Renal pelvis (tissue), 12 donors: Measurements from ENCODE around the gene ZNF23. TPM values are rescaled to one million over a fixed set of nuclear protein-coding genes. Genes with fewer than 3 reads are reported as not detected.
"Not testable (repeated sequence)": the region's sequence is repeated elsewhere in the genome, so short reads cannot be mapped to it uniquely, and the experiment has no call there.

Experiments
- DNase-seq: peaks from one replicate; pipeline ENCODE4 v3.0.0-alpha.2; 2013
- long read RNA-seq, 16 experiments: transcript quantifications; one replicate each; lab custom pipeline, GENCODE V29; 2026
- polyA plus RNA-seq, 3 donors: library from polyadenylated mRNA; unstranded; fragments of 120-200 nt; gene quantifications; one replicate each; pipeline ENCODE4 v1.2.1, GENCODE V29; 2013; ENCODE audit not compliant: insufficient read length in 3 of 3

The ZNF23 gene
- 10 to 100 TPM; 14.6 to 19.5 (median 15.5) TPM for polyA plus RNA-seq
- long read RNA-seq, donor 1, full-length matches to known transcripts = 4 of 4 reads
- long read RNA-seq, donor 1, partial matches to known transcripts = 0 of 4 reads
- long read RNA-seq, donor 1, other reads (novel, unspliced or antisense) = 0 of 4 reads
- long read RNA-seq, donor 2, full-length matches to known transcripts = 3 of 3 reads
- long read RNA-seq, donor 2, partial matches to known transcripts = 0 of 3 reads
- long read RNA-seq, donor 2, other reads (novel, unspliced or antisense) = 0 of 3 reads
- long read RNA-seq, donor 3, full-length matches to known transcripts = 7 of 7 reads
- long read RNA-seq, donor 3, partial matches to known transcripts = 0 of 7 reads
- long read RNA-seq, donor 3, other reads (novel, unspliced or antisense) = 0 of 7 reads
- long read RNA-seq, donor 4, full-length matches to known transcripts = 8 of 8 reads
- long read RNA-seq, donor 4, partial matches to known transcripts = 0 of 8 reads
- long read RNA-seq, donor 4, other reads (novel, unspliced or antisense) = 0 of 8 reads
- long read RNA-seq, donor 5, full-length matches to known transcripts = 2 of 2 reads
- long read RNA-seq, donor 5, partial matches to known transcripts = 0 of 2 reads
- long read RNA-seq, donor 5, other reads (novel, unspliced or antisense) = 0 of 2 reads
- long read RNA-seq, donor 6, full-length matches to known transcripts = 4 of 4 reads
- long read RNA-seq, donor 6, partial matches to known transcripts = 0 of 4 reads
- long read RNA-seq, donor 6, other reads (novel, unspliced or antisense) = 0 of 4 reads
- long read RNA-seq, donor 7, full-length matches to known transcripts = 5 of 5 reads
- long read RNA-seq, donor 7, partial matches to known transcripts = 0 of 5 reads
- long read RNA-seq, donor 7, other reads (novel, unspliced or antisense) = 0 of 5 reads
- long read RNA-seq, donor 8, full-length matches to known transcripts = 5 of 5 reads
- long read RNA-seq, donor 8, partial matches to known transcripts = 0 of 5 reads
- long read RNA-seq, donor 8, other reads (novel, unspliced or antisense) = 0 of 5 reads
- long read RNA-seq, donor 9, full-length matches to known transcripts = 6 of 6 reads
- long read RNA-seq, donor 9, partial matches to known transcripts = 0 of 6 reads
- long read RNA-seq, donor 9, other reads (novel, unspliced or antisense) = 0 of 6 reads
- long read RNA-seq, donor 10, full-length matches to known transcripts = 8 of 8 reads
- long read RNA-seq, donor 10, partial matches to known transcripts = 0 of 8 reads
- long read RNA-seq, donor 10, other reads (novel, unspliced or antisense) = 0 of 8 reads
- long read RNA-seq, donor 11, full-length matches to known transcripts = 3 of 3 reads
- long read RNA-seq, donor 11, partial matches to known transcripts = 0 of 3 reads
- long read RNA-seq, donor 11, other reads (novel, unspliced or antisense) = 0 of 3 reads
- long read RNA-seq, donor 12, full-length matches to known transcripts = 7 of 7 reads
- long read RNA-seq, donor 12, partial matches to known transcripts = 0 of 7 reads
- long read RNA-seq, donor 12, other reads (novel, unspliced or antisense) = 0 of 7 reads
- long read RNA-seq, donor 13, full-length matches to known transcripts = 4 of 4 reads
- long read RNA-seq, donor 13, partial matches to known transcripts = 0 of 4 reads
- long read RNA-seq, donor 13, other reads (novel, unspliced or antisense) = 0 of 4 reads
- long read RNA-seq, donor 14 = 0 reads
- long read RNA-seq, donor 15 = 0 reads
- long read RNA-seq, donor 16, full-length matches to known transcripts = 6 of 6 reads
- long read RNA-seq, donor 16, partial matches to known transcripts = 0 of 6 reads
- long read RNA-seq, donor 16, other reads (novel, unspliced or antisense) = 0 of 6 reads

DNA sequence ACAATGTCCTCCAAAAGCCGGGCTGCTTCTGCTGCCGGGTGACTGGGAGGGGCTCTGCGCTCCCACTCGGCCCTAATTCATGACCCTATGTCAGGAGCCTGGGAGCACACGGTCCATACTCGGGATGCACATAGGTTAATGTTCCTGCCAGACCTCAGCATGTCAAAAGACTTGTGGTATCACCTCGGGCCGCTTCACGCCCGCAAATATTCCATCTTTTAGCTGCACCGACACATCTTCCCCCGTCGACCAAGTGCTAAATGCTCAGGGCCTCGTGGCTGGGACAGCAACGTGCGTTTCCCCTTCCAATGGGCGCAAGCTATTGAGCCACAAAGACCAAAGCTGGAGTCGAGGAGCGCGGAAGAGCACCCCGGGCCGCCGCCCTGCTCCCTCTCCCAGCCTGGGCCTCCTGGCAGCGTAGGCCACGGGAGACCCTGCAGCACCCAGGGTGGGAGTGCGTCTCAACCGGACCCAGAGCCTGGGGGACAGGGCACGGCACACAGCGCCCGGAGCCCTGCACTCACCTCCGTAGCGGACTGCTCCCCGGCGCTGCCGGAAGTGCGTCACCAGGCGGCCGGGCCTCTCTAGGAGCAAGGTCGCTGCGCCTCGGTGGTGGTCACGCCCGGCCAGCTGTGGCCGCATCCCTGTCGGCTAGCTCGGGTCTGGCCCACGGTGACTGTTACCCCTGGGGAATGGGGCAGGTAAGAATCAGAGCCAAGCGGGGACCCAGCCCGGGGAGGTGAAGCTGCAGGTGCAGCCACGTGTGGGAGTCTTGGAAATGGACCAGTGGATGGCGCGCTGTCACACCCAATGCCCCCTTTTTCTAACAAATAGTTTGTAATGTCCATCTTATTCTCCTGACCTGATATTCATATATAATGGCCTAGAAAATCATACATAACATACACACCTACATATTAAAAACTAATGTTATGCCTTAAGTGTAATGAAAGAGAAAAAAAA, at the start of gene ZNF23:
Gene ZNF23, minus strand, starts transcription at position 562 of the 963 bp plus-strand sequence. CDS start 5,451 bp downstream, outside the sequence.
- peak; percentile 81 for DNase-seq

- DNase-seq = no peak
Measured at GRCh38 chr16:71507061-71507460, 45.0 kb upstream of the ZNF23 start.

GRCh38 chr16:71504901-71505300, 42.9 kb upstream of the ZNF23 start:
- no peak for DNase-seq

- not testable (repeated sequence) for DNase-seq
Measured at GRCh38 chr16:71504051-71504450, 42.0 kb upstream of the ZNF23 start.

GRCh38 chr16:71501547-71501946, 39.5 kb upstream of the ZNF23 start:
- peak; percentile 54 for DNase-seq

DNA sequence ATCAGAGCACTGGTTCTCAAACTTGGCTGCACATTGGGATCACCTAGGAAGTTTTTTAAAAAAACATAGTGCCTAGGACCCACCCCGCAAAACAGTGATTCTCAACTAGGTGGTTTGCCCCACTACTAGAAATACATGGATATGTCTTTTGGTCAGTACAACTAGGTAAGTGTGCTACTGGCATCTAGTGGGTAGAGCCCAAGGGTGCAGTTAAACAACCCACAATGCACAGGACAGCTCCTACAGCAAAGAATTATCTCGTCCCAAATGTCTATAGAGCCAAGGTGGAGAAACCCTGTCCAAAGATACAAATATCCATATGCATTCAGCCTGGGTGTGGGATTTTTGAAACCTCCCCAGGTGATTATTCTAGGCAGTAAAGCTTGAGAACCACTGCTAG, 38.9 kb upstream of the ZNF23 start:
- DNase-seq = no peak

- peak; percentile 60 for DNase-seq
Measured at GRCh38 chr16:71499775-71500364, 37.8 kb upstream of the ZNF23 start.

- no peak for DNase-seq
Measured at GRCh38 chr16:71498031-71498430, 36.0 kb upstream of the ZNF23 start.

GRCh38 chr16:71493213-71493612, 31.2 kb upstream of the ZNF23 start:
- no peak for DNase-seq

DNA sequence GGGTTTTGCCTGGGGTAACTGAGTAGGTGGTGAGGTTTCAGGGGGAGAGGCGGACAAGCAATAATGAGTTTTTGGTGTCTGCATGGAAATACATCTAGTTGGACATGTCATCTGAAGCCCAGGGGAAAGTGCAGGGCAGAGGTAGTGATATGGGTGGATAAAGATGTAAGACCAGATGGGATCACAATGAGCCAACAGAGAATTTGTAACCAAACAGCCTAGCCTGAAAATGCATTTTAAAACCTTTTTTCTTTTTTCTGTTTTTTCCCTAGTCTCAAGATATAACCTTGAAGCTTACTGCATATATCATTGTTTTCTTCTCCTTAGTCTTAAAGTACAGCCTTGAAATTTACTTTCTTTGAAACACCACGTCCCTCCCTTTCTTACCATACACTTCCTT, 30.7 kb upstream of the ZNF23 start:
- DNase-seq = no peak

DNA sequence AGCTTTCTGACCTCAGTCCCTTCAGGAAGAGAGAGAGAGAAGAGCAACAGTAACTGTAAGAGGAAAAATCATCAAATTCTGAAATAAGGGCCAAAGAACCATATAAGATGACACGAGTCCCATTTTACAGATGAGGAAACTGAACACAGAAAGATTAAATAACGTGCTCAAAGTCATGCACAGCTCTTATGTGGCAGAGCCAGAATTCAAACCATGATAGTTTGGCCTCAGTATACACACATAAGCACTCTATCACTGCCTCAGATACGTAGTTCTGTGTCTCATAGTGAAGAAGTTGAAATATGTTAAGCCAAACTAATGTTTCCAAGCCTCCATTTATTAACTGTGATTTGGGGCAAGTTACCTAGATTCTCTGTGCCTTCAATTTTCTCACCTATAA, 29.0 kb upstream of the ZNF23 start:
- no peak for DNase-seq

DNA sequence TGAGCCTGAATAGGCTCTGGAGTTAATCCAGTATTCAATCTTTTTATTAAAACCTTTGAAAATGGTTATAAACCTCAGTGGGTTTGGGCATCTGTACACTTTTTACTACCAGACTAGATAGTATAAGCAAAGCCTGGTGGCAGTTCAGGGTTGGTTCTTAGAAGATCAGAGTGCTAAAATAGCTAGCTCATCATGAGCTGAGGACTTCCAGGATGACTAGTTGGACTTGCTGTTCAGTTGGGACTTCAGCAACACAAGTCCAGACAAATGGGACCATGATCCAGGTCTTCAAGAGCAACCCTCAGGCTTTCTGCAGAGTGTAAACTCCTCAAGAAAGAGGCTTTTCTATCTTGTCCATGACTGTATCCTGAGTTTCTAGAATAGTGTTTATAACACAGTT, 28.3 kb upstream of the ZNF23 start:
- no peak for DNase-seq

DNA sequence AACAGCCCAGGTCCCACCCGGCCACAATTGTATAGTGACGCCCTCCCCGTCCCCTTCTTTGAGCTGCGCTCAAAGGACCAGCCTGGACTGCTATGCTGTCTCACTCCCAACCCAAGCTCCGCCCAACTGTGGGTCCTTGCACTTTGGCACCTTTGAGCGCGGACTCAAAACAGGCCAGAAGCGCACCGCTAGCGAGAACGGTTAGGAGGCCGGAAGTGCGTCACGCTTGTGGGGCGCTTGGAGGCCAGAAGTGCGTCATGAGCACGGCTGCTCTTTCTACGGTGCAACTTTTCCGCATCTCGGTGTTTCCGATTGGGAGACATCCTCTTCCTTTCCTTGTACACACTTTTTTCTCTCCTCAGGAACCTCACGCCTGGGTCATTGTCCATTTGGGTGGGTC, 27.1 kb upstream of the ZNF23 start, which contains the start of gene ZNF19:
Gene ZNF19, minus strand, starts transcription at position 203 of the 400 bp plus-strand sequence. CDS start 7,210 bp downstream, outside the sequence.
- no peak for DNase-seq

DNA sequence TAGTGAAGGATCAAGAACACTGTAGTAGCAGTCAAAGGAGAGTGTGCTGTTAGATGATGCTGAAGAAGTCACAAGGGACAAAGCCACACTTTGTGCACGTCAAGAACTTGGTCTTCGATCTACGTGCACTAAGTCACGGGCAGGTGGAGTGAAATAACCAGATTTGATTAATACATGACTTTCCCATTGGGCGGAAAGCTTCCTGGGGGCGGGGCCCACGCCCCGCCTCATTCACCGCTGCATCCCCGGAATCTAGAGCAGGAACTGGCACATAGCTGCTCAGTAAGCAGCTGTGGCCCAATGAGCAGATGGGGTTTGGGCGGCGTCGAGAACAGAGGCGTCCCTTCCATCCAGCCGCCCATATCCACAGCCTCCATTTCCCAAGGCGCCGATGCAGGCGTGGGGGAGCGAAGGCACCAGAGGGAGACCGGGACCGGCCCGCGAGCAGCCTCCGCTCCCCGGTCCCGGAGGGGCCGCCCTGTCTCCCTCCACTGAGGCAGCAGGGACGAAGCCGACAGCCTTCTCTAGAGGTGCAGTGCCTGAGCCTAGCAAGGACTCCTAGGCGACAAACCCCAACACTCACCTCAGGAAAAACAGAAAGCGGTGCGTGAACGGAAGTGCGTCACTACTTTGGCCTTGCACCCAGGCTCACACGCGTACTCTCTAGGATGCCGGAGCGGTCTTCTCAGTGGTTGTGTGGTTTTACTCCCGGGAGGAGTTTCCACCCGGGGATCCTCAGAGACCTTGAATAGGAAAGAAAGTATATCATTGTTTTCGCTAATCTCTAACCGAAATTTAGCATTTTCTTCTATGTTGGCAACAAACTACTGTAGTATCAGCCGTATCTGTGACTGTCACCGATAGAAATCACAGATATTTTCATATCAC, 22.2 kb upstream of the ZNF23 start:
- peak; percentile 92 for DNase-seq

- DNase-seq = no peak
Measured at GRCh38 chr16:71482569-71482968, 20.5 kb upstream of the ZNF23 start.

- no peak for DNase-seq
Measured at GRCh38 chr16:71480956-71481355, 18.9 kb upstream of the ZNF23 start.

DNA sequence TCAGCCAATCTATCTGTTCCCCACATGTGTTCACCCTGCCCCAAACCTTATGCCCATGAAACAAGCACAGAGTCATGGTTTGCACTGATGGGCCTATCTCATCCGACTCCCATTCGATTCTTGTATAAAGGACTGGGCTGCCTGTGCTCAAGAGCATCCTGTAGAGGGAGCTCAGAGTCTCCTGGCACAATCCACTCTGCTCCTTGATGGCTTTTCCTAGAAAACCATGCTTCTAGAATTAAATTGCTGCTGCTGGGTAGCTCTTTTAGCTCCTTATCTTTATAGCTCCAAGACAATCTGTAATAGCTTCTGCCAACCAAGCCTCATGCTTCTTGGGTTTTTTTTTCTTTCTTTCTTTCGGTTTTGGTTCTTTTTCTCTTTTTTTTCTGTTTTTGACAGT, 17.4 kb upstream of the ZNF23 start:
- no peak for DNase-seq
